HEK293 (cell line): ENCODE results near the gene PDCD4.
A peak's percentile ranks its signal among the peaks of the same experiment; 100 is the strongest.

Source experiments
- CTCF ChIA-PET: fragments of 350-600 bp; formaldehyde crosslinking; extraction: SDS; loops from one replicate; lab custom pipeline; 2021; ENCODE audit warnings: antibody characterized with exemption; lab: Yijun Ruan, JAX
- POLR2A ChIA-PET: fragments of 300-600 bp; formaldehyde crosslinking; extraction: SDS; loops from one replicate; lab custom pipeline; 2020; ENCODE audit warnings: antibody characterized with exemption, inconsistent platforms; lab: Yijun Ruan, JAX
- H3K27ac ChIP-seq: fragments of 200-500 bp; sonication (Bioruptor generic); 2 replicates; pipeline ENCODE4 v1.5.1; 2014; ENCODE audit warnings: low read depth, low read length, control low read depth, inconsistent platforms; ENCODE audit errors: extremely low read depth
- H3K36me3 ChIP-seq, 2 experiments: fragments of 200-500 bp in 1 of 2; sonication (Bioruptor generic) in 1 of 2; 1 replicate in 1 of 2; 2 replicates in 1 of 2; pipeline ENCODE4 v1.5.1; 2014 to 2017; ENCODE audit warnings: inconsistent platforms in 2 of 2, low read length in 2 of 2; ENCODE audit not compliant: control insufficient read depth in 2 of 2, insufficient read depth in 1 of 2
- H3K4me1 ChIP-seq: fragments of 200-500 bp; sonication (Bioruptor generic); 2 replicates; pipeline ENCODE4 v1.5.1; 2014; ENCODE audit warnings: mild to moderate bottlenecking, low read length, inconsistent platforms; ENCODE audit not compliant: control insufficient read depth, insufficient read depth
- H3K4me3 ChIP-seq: 2 replicates; pipeline ENCODE4 v1.5.1; 2011; ENCODE audit warnings: low read depth, mild to moderate bottlenecking, control low read depth, low read length, moderate library complexity
- H3K9me3 ChIP-seq: fragments of 200-500 bp; sonication (Bioruptor generic); 2 replicates; pipeline ENCODE4 v1.5.1; 2014; ENCODE audit warnings: low read depth, low read length, inconsistent platforms; ENCODE audit not compliant: control insufficient read depth, insufficient read depth
- BCL11A ChIP-seq: fragments of 450-650 bp; formaldehyde crosslinking; IDR thresholded peaks from 2 replicates; pipeline ENCODE4 v1.5.1; 2016; ENCODE audit warnings: low read depth, missing biosample characterization, missing genetic modification characterization
- OVOL3 ChIP-seq: fragments of 450-650 bp; formaldehyde crosslinking; IDR thresholded peaks from 2 replicates; pipeline ENCODE4 v1.5.1; 2016; ENCODE audit warnings: missing biosample characterization, missing genetic modification characterization
- SP3 ChIP-seq: fragments of 450-650 bp; formaldehyde crosslinking; IDR thresholded peaks from 2 replicates; pipeline ENCODE4 v1.5.1; 2016; ENCODE audit warnings: missing biosample characterization, missing genetic modification characterization
- SP7 ChIP-seq: fragments of 450-650 bp; formaldehyde crosslinking; IDR thresholded peaks from 2 replicates; pipeline ENCODE4 v1.5.1; 2016; ENCODE audit warnings: missing biosample characterization, missing genetic modification characterization
- ZBTB1 ChIP-seq: fragments of 450-650 bp; formaldehyde crosslinking; IDR thresholded peaks from 2 replicates; pipeline ENCODE4 v1.5.1; 2016; ENCODE audit warnings: missing biosample characterization, missing genetic modification characterization
- ZFP3 ChIP-seq: fragments of 450-650 bp; formaldehyde crosslinking; IDR thresholded peaks from 2 replicates; pipeline ENCODE4 v1.5.1; 2016; ENCODE audit warnings: low read depth, missing biosample characterization, missing genetic modification characterization
- ZNF16 ChIP-seq: fragments of 450-650 bp; formaldehyde crosslinking; IDR thresholded peaks from 2 replicates; pipeline ENCODE4 v1.5.1; 2016; ENCODE audit warnings: low read depth, missing biosample characterization, missing genetic modification characterization
- ZNF184 ChIP-seq: fragments of 450-650 bp; IDR thresholded peaks from 2 replicates; pipeline ENCODE4 v1.5.1; 2018; ENCODE audit warnings: missing biosample characterization, mild to moderate bottlenecking, missing genetic modification characterization
- ZNF214 ChIP-seq: fragments of 450-650 bp; formaldehyde crosslinking; IDR thresholded peaks from 2 replicates; pipeline ENCODE4 v1.5.1; 2017; ENCODE audit warnings: missing biosample characterization, mild to moderate bottlenecking, missing genetic modification characterization, borderline replicate concordance
- ZNF223 ChIP-seq: fragments of 450-650 bp; formaldehyde crosslinking; IDR thresholded peaks from 2 replicates; pipeline ENCODE4 v1.5.1; 2016; ENCODE audit warnings: missing biosample characterization, missing genetic modification characterization
- ZNF510 ChIP-seq: fragments of 450-650 bp; formaldehyde crosslinking; IDR thresholded peaks from 2 replicates; pipeline ENCODE4 v1.5.1; 2018; ENCODE audit warnings: mild to moderate bottlenecking, missing genetic modification characterization, missing biosample characterization; ENCODE audit not compliant: insufficient replicate concordance
- ZNF544 ChIP-seq: fragments of 450-650 bp; formaldehyde crosslinking; IDR thresholded peaks from 2 replicates; pipeline ENCODE4 v1.5.0; 2017; ENCODE audit warnings: missing biosample characterization, missing genetic modification characterization
- ZNF654 ChIP-seq: fragments of 450-650 bp; formaldehyde crosslinking; IDR thresholded peaks from 2 replicates; pipeline ENCODE4 v1.5.1; 2016; ENCODE audit warnings: low read depth, missing biosample characterization, missing genetic modification characterization
- ZNF768 ChIP-seq: fragments of 450-650 bp; formaldehyde crosslinking; IDR thresholded peaks from 2 replicates; pipeline ENCODE4 v1.5.1; 2018; ENCODE audit warnings: missing biosample characterization, mild to moderate bottlenecking, missing genetic modification characterization
- TF ChIP-seq, protein P1 (sequence below): fragments of 450-650 bp; formaldehyde crosslinking; IDR thresholded peaks from 2 replicates; pipeline ENCODE4 v1.5.1; 2016; ENCODE audit warnings: missing biosample characterization, missing genetic modification characterization

The PDCD4 gene

DNA sequence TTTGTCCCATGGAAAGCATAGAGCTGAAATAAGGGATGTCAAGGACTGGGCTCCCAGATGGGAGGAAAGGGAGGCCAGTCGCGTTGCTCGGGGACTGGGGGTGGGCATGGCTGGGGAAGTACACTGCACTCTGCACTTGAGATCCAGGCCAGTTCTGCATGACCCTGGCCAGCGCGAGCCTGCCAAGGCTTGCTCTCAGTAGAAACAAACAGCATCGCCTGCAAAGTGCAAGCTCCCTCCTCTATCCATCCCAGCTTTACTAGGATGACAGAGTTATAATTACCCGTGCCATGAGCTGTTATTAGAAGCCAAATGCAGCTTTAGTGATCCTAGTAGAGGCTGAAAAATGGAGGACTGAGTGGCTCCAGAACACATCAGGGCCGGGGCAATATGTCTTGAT is 43.9 kb upstream of the PDCD4 start:
- Histone ChIP-seq H3K36me3 (peaks cover 7% of the 10 kb centered on the region in 2 experiments), H3K4me1 (peaks cover 1% of the 10 kb centered on the region; the same call in 1 of the 2 replicates), H3K27ac (no peak overlapping the region), H3K9me3 (no peaks in the 10 kb centered on the region), H3K4me3 (no peak overlapping the region)
- CTCF ChIA-PET, result no interaction called here
- TF ChIP-seq BCL11A (tag by site-specific recombination) (no peak), SP3 (tag by site-specific recombination) (no peak), ZNF510 (tag by site-specific recombination) (no peak), SP7 (tag by site-specific recombination) (peak; percentile 66), ZNF223 (tag by site-specific recombination) (no peak), ZNF768 (no peak), ZFP3 (tag by site-specific recombination) (no peak)
- POLR2A ChIA-PET, result interaction anchor here (1.5 kb wide), 1 partner anchor 44 kb away, joined by 3 read pairs; the partner anchor contains the start of gene PDCD4

DNA sequence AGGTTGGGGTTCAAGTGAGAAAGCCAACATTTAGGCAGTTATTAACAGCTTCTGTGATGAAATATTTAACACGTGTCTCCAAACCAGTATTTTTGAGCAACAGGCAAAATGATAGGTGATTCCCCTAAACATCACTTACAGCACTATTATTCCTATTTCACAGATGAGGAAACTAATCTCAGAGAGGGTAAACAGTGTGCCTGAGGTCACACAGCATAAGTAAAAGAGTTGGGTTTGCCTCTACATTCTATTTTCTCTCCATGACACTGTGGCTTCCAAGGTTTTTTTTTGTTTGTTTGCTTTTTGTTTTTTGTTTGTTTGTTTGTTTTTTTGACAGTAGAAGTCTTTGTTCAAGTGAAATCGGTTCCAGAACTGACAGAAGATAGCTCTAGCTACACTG is 43.2 kb upstream of the PDCD4 start:
- ChIA-PET POLR2A (interaction anchor here (1.5 kb wide), 1 partner anchor 43 kb away, joined by 3 read pairs; the partner anchor contains the start of gene PDCD4), CTCF (no interaction called here)
- H3K36me3 ChIP-seq, result peaks cover 7% of the 10 kb centered on the region in 2 experiments
- H3K27ac ChIP-seq, result no peak overlapping the region
- TF ChIP-seq ZNF768, result peak; percentile 62
- TF ChIP-seq ZNF654 (tag by site-specific recombination), result no peak
- H3K4me3 ChIP-seq, result no peak overlapping the region
- no peaks in the 10 kb centered on the region for H3K9me3 ChIP-seq
- H3K4me1 ChIP-seq, result no peaks in the 10 kb centered on the region

DNA sequence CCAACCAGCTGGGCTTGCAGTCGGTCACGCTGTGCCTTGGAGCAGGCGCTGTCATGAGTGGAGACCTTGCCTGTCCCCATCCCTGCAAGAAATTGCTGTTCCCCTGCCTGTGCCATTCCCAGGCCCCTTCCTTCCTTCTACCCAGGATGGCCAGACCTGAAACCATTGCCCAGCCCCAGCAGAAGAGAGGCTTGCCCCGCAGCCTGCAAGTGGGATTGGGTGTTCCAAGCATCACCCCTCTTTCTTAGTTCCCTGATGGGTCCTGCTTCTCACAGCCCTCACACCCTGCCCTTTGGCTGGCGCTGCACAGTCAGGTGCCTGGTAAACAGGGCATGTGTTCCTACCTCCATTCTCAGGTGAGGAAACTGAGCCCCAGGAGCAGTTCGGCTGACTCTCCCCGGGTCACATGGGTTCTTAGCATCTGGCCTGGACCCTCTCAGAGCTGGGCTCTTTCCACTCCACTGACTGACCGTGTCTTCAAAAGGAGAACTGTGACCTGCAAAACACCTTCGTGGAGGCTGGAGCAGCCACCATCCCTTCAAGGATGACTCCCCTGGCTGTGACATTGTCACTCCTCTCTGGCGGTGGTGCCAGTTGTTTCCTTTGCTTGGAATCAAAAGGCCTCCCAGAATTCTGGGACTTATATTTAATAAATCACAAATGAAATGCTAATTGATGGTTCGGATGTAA is 41.9 kb upstream of the PDCD4 start:
- Histone ChIP-seq H3K36me3 (peaks cover 3 to 7% of the 10 kb centered on the region in 2 experiments; a peak in 2 of 3 replicates), H3K9me3 (no peaks in the 10 kb centered on the region), H3K4me3 (no peak overlapping the region), H3K27ac (no peak overlapping the region), H3K4me1 (peaks cover 2% of the 10 kb centered on the region; the same call in 1 of the 2 replicates)
- CTCF ChIA-PET, result no interaction called here
- TF ChIP-seq ZBTB1 (no peak), ZNF214 (tag by site-specific recombination) (no peak), ZNF184 (tag by site-specific recombination) (no peak)
- POLR2A ChIA-PET, result no interaction called here

DNA sequence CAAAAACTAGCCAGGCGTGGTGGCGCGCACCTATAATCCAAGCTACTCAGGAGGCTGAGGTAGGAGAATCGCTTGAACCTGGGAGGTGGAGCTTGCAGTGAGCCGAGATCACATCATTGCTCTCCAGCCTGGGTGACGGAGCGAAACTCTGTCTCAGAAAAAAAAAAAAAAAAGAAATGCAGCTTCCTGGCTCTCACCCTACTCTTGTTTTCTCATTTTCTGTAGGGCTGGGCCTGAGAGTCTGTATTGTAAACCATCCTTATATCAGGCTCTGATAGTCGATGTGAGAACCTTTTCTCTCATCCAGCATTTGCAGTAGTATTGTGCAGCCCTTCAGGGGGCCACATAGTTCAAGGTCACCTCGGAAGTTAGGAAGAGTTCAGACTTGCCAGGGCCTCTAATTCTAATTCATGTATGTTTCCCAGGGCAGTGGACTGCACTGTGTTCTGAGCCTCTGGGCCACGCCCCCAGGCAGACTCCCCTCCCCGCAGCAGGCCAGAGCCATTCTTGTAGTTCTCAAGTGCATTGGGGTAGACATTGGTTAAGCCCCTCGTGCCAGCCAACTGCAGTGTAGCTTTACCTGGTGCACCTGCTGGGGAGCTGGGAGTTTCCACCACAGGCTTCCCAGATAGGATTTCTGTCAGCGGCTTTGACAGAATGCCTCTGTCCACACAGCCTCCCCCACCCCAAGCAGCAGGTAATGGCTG is 38.3 kb upstream of the PDCD4 start:
- no peak overlapping the region for H3K4me3 ChIP-seq
- TF ChIP-seq, protein P1, sequence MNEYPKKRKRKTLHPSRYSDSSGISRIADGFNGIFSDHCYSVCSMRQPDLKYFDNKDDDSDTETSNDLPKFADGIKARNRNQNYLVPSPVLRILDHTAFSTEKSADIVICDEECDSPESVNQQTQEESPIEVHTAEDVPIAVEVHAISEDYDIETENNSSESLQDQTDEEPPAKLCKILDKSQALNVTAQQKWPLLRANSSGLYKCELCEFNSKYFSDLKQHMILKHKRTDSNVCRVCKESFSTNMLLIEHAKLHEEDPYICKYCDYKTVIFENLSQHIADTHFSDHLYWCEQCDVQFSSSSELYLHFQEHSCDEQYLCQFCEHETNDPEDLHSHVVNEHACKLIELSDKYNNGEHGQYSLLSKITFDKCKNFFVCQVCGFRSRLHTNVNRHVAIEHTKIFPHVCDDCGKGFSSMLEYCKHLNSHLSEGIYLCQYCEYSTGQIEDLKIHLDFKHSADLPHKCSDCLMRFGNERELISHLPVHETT (tag by site-specific recombination), result no peak
- TF ChIP-seq ZNF16, result no peak
- TF ChIP-seq OVOL3, result no peak
- TF ChIP-seq ZNF544, result no peak
- peaks cover 2% of the 10 kb centered on the region; the same call in 1 of the 2 replicates for H3K4me1 ChIP-seq
- H3K36me3 ChIP-seq, result peaks cover 3 to 14% of the 10 kb centered on the region in 2 experiments; a peak in 2 of 3 replicates
- CTCF ChIA-PET, result no interaction called here
- H3K27ac ChIP-seq, result no peak overlapping the region
- POLR2A ChIA-PET, result no interaction called here
- H3K9me3 ChIP-seq, result no peaks in the 10 kb centered on the region
